ENCODE measurements around the gene PMM1.

Gene PMM1

GRCh38 chr22:41548830-41549211 is 40.8 kb downstream of the PMM1 start:
- no peak for DNase-seq
- Histone ChIP-seq H3K4me3 (ENCODE audit: low read depth, low read length) (no peak overlapping the region), H3K27ac (no peak overlapping the region), H3K36me3 (replicated peaks) (no peaks in the 10 kb centered on the region), H3K27me3 (replicated peaks) (no peaks in the 10 kb centered on the region)
- TF ChIP-seq, protein P1, sequence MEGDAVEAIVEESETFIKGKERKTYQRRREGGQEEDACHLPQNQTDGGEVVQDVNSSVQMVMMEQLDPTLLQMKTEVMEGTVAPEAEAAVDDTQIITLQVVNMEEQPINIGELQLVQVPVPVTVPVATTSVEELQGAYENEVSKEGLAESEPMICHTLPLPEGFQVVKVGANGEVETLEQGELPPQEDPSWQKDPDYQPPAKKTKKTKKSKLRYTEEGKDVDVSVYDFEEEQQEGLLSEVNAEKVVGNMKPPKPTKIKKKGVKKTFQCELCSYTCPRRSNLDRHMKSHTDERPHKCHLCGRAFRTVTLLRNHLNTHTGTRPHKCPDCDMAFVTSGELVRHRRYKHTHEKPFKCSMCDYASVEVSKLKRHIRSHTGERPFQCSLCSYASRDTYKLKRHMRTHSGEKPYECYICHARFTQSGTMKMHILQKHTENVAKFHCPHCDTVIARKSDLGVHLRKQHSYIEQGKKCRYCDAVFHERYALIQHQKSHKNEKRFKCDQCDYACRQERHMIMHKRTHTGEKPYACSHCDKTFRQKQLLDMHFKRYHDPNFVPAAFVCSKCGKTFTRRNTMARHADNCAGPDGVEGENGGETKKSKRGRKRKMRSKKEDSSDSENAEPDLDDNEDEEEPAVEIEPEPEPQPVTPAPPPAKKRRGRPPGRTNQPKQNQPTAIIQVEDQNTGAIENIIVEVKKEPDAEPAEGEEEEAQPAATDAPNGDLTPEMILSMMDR (IDR thresholded peaks at IDR 0.05; ENCODE audit: low read depth, low read length, missing control alignments): no peak
- in situ Hi-C loops (cut with HindIII; ENCODE audit: low pct_ligation_motif_present, low sequenced_read_pairs): no loop called here

- Histone ChIP-seq H3K4me3 (ENCODE audit: low read depth, low read length) (peak overlapping the region; percentile 34), H3K36me3 (replicated peaks) (no peaks in the 10 kb centered on the region), H3K27ac (no peak overlapping the region), H3K27me3 (replicated peaks) (no peaks in the 10 kb centered on the region)
- in situ Hi-C loops (cut with HindIII; ENCODE audit: low pct_ligation_motif_present, low sequenced_read_pairs): no loop called here
- TF ChIP-seq, protein P1 (IDR thresholded peaks at IDR 0.05; ENCODE audit: low read depth, low read length, missing control alignments): no peak
- DNase-seq: no peak
These were observed 44.8 kb downstream of the PMM1 start for GRCh38 chr22:41544671-41545476.

GRCh38 chr22:41543854-41544670 is 45.6 kb downstream of the PMM1 start, which contains the start of gene POLR3H:
POLR3H (minus strand) TSS chr22:41544470; CDS start chr22:41544101, 369 bp downstream.
- peak within 1 kb of the TSS; percentile 57 for H3K27ac ChIP-seq
- peaks cover 4% of the 10 kb centered on the region for H3K36me3 ChIP-seq (replicated peaks)
- in situ Hi-C loops (cut with HindIII; ENCODE audit: low pct_ligation_motif_present, low sequenced_read_pairs): no loop called here
- no peaks in the 10 kb centered on the region for H3K27me3 ChIP-seq (replicated peaks)
- peak within 1 kb of the TSS; percentile 91 for H3K4me3 ChIP-seq (ENCODE audit: low read depth, low read length)
- peak; percentile 98 for DNase-seq
- TF ChIP-seq, protein P1 (IDR thresholded peaks at IDR 0.05; ENCODE audit: low read depth, low read length, missing control alignments): peak; percentile 62

DNA sequence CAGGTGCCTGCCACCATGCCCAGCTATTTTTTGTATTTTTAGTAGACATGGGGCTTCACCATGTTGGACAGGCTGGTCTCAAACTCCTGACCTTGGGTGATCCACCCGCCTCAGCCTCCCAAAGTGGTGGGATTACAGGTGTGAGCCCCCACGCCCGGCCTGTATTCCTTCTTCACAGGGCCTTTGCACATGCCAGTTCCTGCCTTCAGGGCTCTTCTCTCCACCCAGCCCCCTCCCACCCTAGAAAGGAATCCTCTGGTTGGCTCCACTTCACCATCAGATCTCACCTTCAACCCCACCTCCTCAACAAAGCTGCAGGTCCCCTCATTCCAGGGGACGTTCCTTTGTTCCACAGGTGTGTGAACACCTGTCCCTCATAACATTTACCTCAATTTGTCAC is 47.4 kb downstream of the PMM1 start:
- TF ChIP-seq, protein P1 (IDR thresholded peaks at IDR 0.05; ENCODE audit: low read depth, low read length, missing control alignments): no peak
- no peak overlapping the region for H3K4me3 ChIP-seq (ENCODE audit: low read depth, low read length)
- in situ Hi-C loops (cut with HindIII; ENCODE audit: low pct_ligation_motif_present, low sequenced_read_pairs): no loop called here
- no peak for DNase-seq
- no peaks in the 10 kb centered on the region for H3K27me3 ChIP-seq (replicated peaks)
- H3K36me3 ChIP-seq (replicated peaks): peaks cover 7% of the 10 kb centered on the region
- no peak overlapping the region for H3K27ac ChIP-seq

DNA sequence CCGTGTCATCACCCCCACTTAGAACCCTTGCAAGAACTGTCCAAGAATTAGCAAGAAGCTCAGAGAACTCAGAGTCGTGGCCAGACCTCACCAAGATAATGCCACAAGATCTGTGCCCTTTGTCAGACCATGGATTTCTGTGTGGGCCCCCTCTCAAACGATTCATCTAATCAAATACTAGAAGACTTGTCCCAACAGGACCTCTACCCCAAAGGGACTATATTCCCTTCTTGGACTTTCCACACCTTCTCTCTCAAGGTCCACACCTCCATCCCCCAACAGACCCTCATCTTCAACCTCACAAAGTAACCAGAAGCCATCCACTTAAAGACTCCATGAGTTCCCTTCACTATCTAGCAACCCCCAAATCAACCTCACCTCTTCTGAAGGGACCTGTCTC is 48.2 kb downstream of the PMM1 start:
- H3K27me3 ChIP-seq (replicated peaks): no peaks in the 10 kb centered on the region
- H3K27ac ChIP-seq: no peak overlapping the region
- in situ Hi-C loops (cut with HindIII; ENCODE audit: low pct_ligation_motif_present, low sequenced_read_pairs): no loop called here
- no peak overlapping the region for H3K4me3 ChIP-seq (ENCODE audit: low read depth, low read length)
- H3K36me3 ChIP-seq (replicated peaks): peaks cover 7% of the 10 kb centered on the region
- no peak for DNase-seq
- TF ChIP-seq, protein P1 (IDR thresholded peaks at IDR 0.05; ENCODE audit: low read depth, low read length, missing control alignments): no peak

All from brain microvascular endothelial cell (primary cell).